T47D (cell line): ENCODE results near the gene PTGFRN.

Experiments used
- DNase-seq, 2 experiments: peaks; one replicate each; pipeline versions ENCODE4 v3.0.0 to v3.0.0-alpha.2; 2011 to 2012; ENCODE audit warnings: low read depth in 1 of 2, low spot score in 1 of 2
- JUND ChIP-seq: IDR thresholded peaks from 2 replicates; pipeline ENCODE4 v1.6.1; 2012; ENCODE audit warnings: low read depth
- in situ Hi-C: cut with HindIII; loops from 2 replicates; pipeline ENCODE4 v1.10.0; 2016; ENCODE audit warnings: low sequenced_read_pairs, low pct_unique_long_range_greater_than_20kb

The PTGFRN gene

GRCh38 chr1:116993286-116993685, 83.6 kb downstream of the PTGFRN start:
- no peak for TF ChIP-seq JUND
- in situ Hi-C loops, result no loop called here
- DNase-seq, result no peak

- DNase-seq, result no peak
- in situ Hi-C loops, result no loop called here
- TF ChIP-seq JUND, result no peak
These were observed 84.7 kb downstream of the PTGFRN start for GRCh38 chr1:116994411-116994810.

- no peak for DNase-seq
- in situ Hi-C loops, result no loop called here
These were observed 87.3 kb downstream of the PTGFRN start for GRCh38 chr1:116997066-116997465.

GRCh38 chr1:116997636-116998035, 87.9 kb downstream of the PTGFRN start:
- TF ChIP-seq JUND, result no peak
- DNase-seq, result no peak
- in situ Hi-C loops, result no loop called here

More at GRCh38 chr1:116997066-116997465, 87.3 kb downstream of the PTGFRN start:
- TF ChIP-seq JUND, result no peak

- no peak for TF ChIP-seq JUND
- no peak for DNase-seq
- in situ Hi-C loops, result no loop called here
These were observed 89.9 kb downstream of the PTGFRN start for GRCh38 chr1:116999596-116999995.

- DNase-seq, result no peak
- no peak for TF ChIP-seq JUND
- in situ Hi-C loops, result no loop called here
These were observed 90.4 kb downstream of the PTGFRN start for GRCh38 chr1:117000142-117000541.

GRCh38 chr1:117001254-117001927, 91.7 kb downstream of the PTGFRN start, which contains the start of gene CD101:
Gene CD101, plus strand, starts transcription at chr1:117001760. Its CDS starts 58 bp downstream, at chr1:117001818.
- DNase-seq, result no peak
- in situ Hi-C loops, result no loop called here
- TF ChIP-seq JUND, result no peak

GRCh38 chr1:117003223-117003875, 93.6 kb downstream of the PTGFRN start:
- no peak for TF ChIP-seq JUND
- DNase-seq, result no peak
- in situ Hi-C loops, result no loop called here

- in situ Hi-C loops, result no loop called here
- no peak for TF ChIP-seq JUND
- no peak for DNase-seq
These were observed 98.0 kb downstream of the PTGFRN start for GRCh38 chr1:117007719-117008013.

- no peak for TF ChIP-seq JUND
- in situ Hi-C loops, result no loop called here
- DNase-seq, result no peak
These were observed 98.9 kb downstream of the PTGFRN start for GRCh38 chr1:117008656-117009055.

- in situ Hi-C loops, result no loop called here
- no peak for TF ChIP-seq JUND
- no peak for DNase-seq
These were observed 99.4 kb downstream of the PTGFRN start for GRCh38 chr1:117009132-117009531.

- in situ Hi-C loops, result no loop called here
- no peak for TF ChIP-seq JUND
These were observed 100.7 kb downstream of the PTGFRN start for GRCh38 chr1:117010310-117010969.

GRCh38 chr1:117011334-117011733, 101.6 kb downstream of the PTGFRN start:
- DNase-seq, result peak in 1 of 2 experiments; percentile 12
- in situ Hi-C loops, result no loop called here
- no peak for TF ChIP-seq JUND

More at GRCh38 chr1:117010310-117010969, 100.7 kb downstream of the PTGFRN start:
- DNase-seq, result no peak
